ENCODE measurements around the gene CDH23. TPM values are rescaled to one million over a fixed set of nuclear protein-coding genes. Genes with fewer than 3 reads are reported as not detected.

The CDH23 gene
- total RNA-seq, 1 experiment from 2014 or later, result 7.8 TPM

DNA sequence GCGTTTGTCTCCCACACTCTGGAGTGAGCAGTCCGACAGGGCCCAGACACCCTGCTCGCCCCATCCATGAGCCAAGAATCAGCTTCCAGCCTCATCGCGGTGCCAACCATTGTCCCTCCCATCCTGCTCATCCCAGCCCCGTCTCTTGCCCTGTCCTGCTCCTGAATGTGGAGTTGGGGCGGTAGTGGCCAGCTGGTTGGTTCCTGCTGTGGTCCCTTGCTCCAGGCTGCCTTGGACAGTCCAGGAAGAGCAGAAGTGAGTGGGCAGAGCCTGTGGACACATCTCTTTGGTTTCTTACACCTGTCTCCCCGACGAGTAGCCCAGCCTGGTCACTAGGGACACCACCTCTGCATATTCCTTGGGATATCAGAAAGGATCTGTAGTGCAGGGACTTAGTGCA, 63.9 kb downstream of the CDH23 start:
- no peak overlapping the region for H2AFZ ChIP-seq
- no peaks in the 10 kb centered on the region for H3K36me3 ChIP-seq (ENCODE audit: low read depth)
- intact Hi-C loops (cut with micrococcal nuclease; ENCODE audit: unreplicated experiment), result no loop called here
- H3K27ac ChIP-seq, result no peak overlapping the region
- BruUV-seq (replicated peaks), result no TSS peak
- DNase-seq, result no peak
- no peaks in the 10 kb centered on the region for H3K79me2 ChIP-seq (ENCODE audit: low read depth)
- TF ChIP-seq, protein P1, sequence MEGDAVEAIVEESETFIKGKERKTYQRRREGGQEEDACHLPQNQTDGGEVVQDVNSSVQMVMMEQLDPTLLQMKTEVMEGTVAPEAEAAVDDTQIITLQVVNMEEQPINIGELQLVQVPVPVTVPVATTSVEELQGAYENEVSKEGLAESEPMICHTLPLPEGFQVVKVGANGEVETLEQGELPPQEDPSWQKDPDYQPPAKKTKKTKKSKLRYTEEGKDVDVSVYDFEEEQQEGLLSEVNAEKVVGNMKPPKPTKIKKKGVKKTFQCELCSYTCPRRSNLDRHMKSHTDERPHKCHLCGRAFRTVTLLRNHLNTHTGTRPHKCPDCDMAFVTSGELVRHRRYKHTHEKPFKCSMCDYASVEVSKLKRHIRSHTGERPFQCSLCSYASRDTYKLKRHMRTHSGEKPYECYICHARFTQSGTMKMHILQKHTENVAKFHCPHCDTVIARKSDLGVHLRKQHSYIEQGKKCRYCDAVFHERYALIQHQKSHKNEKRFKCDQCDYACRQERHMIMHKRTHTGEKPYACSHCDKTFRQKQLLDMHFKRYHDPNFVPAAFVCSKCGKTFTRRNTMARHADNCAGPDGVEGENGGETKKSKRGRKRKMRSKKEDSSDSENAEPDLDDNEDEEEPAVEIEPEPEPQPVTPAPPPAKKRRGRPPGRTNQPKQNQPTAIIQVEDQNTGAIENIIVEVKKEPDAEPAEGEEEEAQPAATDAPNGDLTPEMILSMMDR (conservative IDR thresholded peaks at IDR 0.05), result no peak
- TF ChIP-seq EZH2 (IDR thresholded peaks at IDR 0.05; ENCODE audit: low read depth), result no peak
- no peaks in the 10 kb centered on the region; the same call in 1 of the 2 replicates for H4K20me1 ChIP-seq (ENCODE audit: insufficient read depth)
- ChIA-PET CTCF (no interaction called here), POLR2A (ENCODE audit: unreplicated experiment) (interaction anchor here (0.6 kb wide), 1 partner anchor 1457 kb away, joined by 4 read pairs; no protein-coding TSS in a partner anchor)
- H3K4me1 ChIP-seq (replicated peaks; ENCODE audit: insufficient read depth), result no peaks in the 10 kb centered on the region
- no peaks in the 10 kb centered on the region for H3F3A ChIP-seq (ENCODE audit: insufficient read depth, low read depth)
- no peaks in the 10 kb centered on the region for H3K9me2 ChIP-seq (ENCODE audit: insufficient read depth)
- no peaks in the 10 kb centered on the region for H3K27me3 ChIP-seq (ENCODE audit: insufficient read depth, low read depth)
- H3K4me3 ChIP-seq, result no peak overlapping the region
- H3K4me2 ChIP-seq, result no peak overlapping the region
- H3K9me3 ChIP-seq (ENCODE audit: insufficient read depth, low read depth), result no peaks in the 10 kb centered on the region

- CTCF ChIA-PET, result no interaction called here
- no peaks in the 10 kb centered on the region for H3K27me3 ChIP-seq (ENCODE audit: insufficient read depth, low read depth)
- no peaks in the 10 kb centered on the region; the same call in 1 of the 2 replicates for H4K20me1 ChIP-seq (ENCODE audit: insufficient read depth)
- POLR2A ChIA-PET (ENCODE audit: unreplicated experiment), result no interaction called here
- H3K36me3 ChIP-seq (ENCODE audit: low read depth), result no peaks in the 10 kb centered on the region
- no peaks in the 10 kb centered on the region for H3K79me2 ChIP-seq (ENCODE audit: low read depth)
- no peaks in the 10 kb centered on the region for H3F3A ChIP-seq (ENCODE audit: insufficient read depth, low read depth)
- TF ChIP-seq EZH2 (IDR thresholded peaks at IDR 0.05; ENCODE audit: low read depth), result no peak
- TF ChIP-seq, protein P1 (conservative IDR thresholded peaks at IDR 0.05), result no peak
- H3K4me1 ChIP-seq (replicated peaks; ENCODE audit: insufficient read depth), result no peaks in the 10 kb centered on the region
- no peak for DNase-seq
- no peak overlapping the region for H3K27ac ChIP-seq
- intact Hi-C loops (cut with micrococcal nuclease; ENCODE audit: unreplicated experiment), result no loop called here
- no peak overlapping the region for H3K4me3 ChIP-seq
- no peak overlapping the region for H3K4me2 ChIP-seq
- no peaks in the 10 kb centered on the region for H3K9me2 ChIP-seq (ENCODE audit: insufficient read depth)
- H3K9me3 ChIP-seq (ENCODE audit: insufficient read depth, low read depth), result no peaks in the 10 kb centered on the region
- BruUV-seq (replicated peaks), result no TSS peak
- no peak overlapping the region for H2AFZ ChIP-seq
Measured at GRCh38 chr10:71461457-71461856, 64.7 kb downstream of the CDH23 start.

GRCh38 chr10:71462062-71462935, 65.6 kb downstream of the CDH23 start:
- no peaks in the 10 kb centered on the region for H3K9me2 ChIP-seq (ENCODE audit: insufficient read depth)
- DNase-seq, result no peak
- no peaks in the 10 kb centered on the region for H3K79me2 ChIP-seq (ENCODE audit: low read depth)
- no peak overlapping the region for H2AFZ ChIP-seq
- no peaks in the 10 kb centered on the region; the same call in 1 of the 2 replicates for H4K20me1 ChIP-seq (ENCODE audit: insufficient read depth)
- no peaks in the 10 kb centered on the region for H3K27me3 ChIP-seq (ENCODE audit: insufficient read depth, low read depth)
- no peak overlapping the region for H3K4me3 ChIP-seq
- TF ChIP-seq EZH2 (IDR thresholded peaks at IDR 0.05; ENCODE audit: low read depth), result no peak
- TF ChIP-seq, protein P1 (conservative IDR thresholded peaks at IDR 0.05), result no peak
- POLR2A ChIA-PET (ENCODE audit: unreplicated experiment), result no interaction called here
- intact Hi-C loops (cut with micrococcal nuclease; ENCODE audit: unreplicated experiment), result no loop called here
- CTCF ChIA-PET, result no interaction called here
- H3K27ac ChIP-seq, result no peak overlapping the region
- H3K4me2 ChIP-seq, result no peak overlapping the region
- no TSS peak for BruUV-seq (replicated peaks)
- H3F3A ChIP-seq (ENCODE audit: insufficient read depth, low read depth), result no peaks in the 10 kb centered on the region
- no peaks in the 10 kb centered on the region for H3K4me1 ChIP-seq (replicated peaks; ENCODE audit: insufficient read depth)
- H3K9me3 ChIP-seq (ENCODE audit: insufficient read depth, low read depth), result no peaks in the 10 kb centered on the region
- H3K36me3 ChIP-seq (ENCODE audit: low read depth), result no peaks in the 10 kb centered on the region
